Measurements from ENCODE around the gene SV2B. TPM values are rescaled to one million over a fixed set of nuclear protein-coding genes. Genes with fewer than 3 reads are reported as not detected.
A peak's percentile ranks its signal among the peaks of the same experiment; 100 is the strongest.

Gene SV2B
- total and polyA plus RNA-seq, 9 of the 15 experiments (the other 6 are each of a cell fraction or from before 2014, with no cell fraction given) = 0.01 to 0.25 (median 0.11) TPM

GRCh38 chr15:91298101-91298500 is 198.0 kb downstream of the SV2B start (continued):
- no peak for TF ChIP-seq MXD1 (CRISPR knock-in tag; IDR thresholded peaks at IDR 0.05; ENCODE audit: borderline replicate concordance, poor library complexity, severe bottlenecking)

GRCh38 chr15:91302588-91303439 is 202.8 kb downstream of the SV2B start:
- Histone ChIP-seq H3K9me3 (replicated peaks; ENCODE audit: control insufficient read depth, insufficient read depth, low read depth, low read length) (no peaks in the 10 kb centered on the region), H3K36me3 (ENCODE audit: control insufficient read depth, insufficient read depth, low read length) (no peaks in the 10 kb centered on the region), H3K4me2 (ENCODE audit: insufficient read depth, low read length) (no peak overlapping the region), H3K4me1 (replicated peaks in 1 of 2; ENCODE audit: control insufficient read depth in 2 of 2, insufficient read depth in 2 of 2, low read length in 2 of 2) (no peaks in the 10 kb centered on the region), H3K27ac (ENCODE audit: extremely low read depth, low read depth, low read length) (no peak overlapping the region), H3K9me1 (ENCODE audit: control insufficient read depth, insufficient read depth, low read length) (no peaks in the 10 kb centered on the region), H2AFZ (ENCODE audit: low read depth, low read length) (no peak overlapping the region), H3K9ac (ENCODE audit: insufficient read depth in 1 of 2, low read depth in 2 of 2, low read length in 2 of 2) (no peak overlapping the region), H3K4me3 (no peak overlapping the region), H4K20me1 (replicated peaks; ENCODE audit: control insufficient read depth, insufficient read depth, low read length) (0 out of 2 replicates have a peak, but pooled peaks cover 3% of the 10 kb centered on the region), H3K27me3 (ENCODE audit: control insufficient read depth in 2 of 2, insufficient read depth in 2 of 2, low read length in 2 of 2) (peaks cover 2 to 9% of the 10 kb centered on the region in 2 experiments; a peak in 2 of 5 replicates), H3K79me2 (ENCODE audit: control insufficient read depth, insufficient read depth, low read length) (no peaks in the 10 kb centered on the region)
- ATAC-seq (peak; percentile 85), FAIRE-seq (peak; percentile 93), DNase-seq (ENCODE audit: extremely low read depth in 1 of 4, low spot score in 3 of 4) (peak; percentile 56 to 71 (median 57))
- WGBS (ENCODE audit: insufficient coverage, low coverage, missing lambda C conversion rate) = 1% methylated on average over 11 of the region's 11 CpGs
- ChIA-PET POLR2A (interaction anchor here (1.0 to 1.2 kb wide), 2 partner anchors 10 to 219 kb away, joined by 3 to 4 read pairs; no protein-coding TSS in a partner anchor), CTCF (ENCODE audit: low intra/inter-chr PET ratio) (interaction anchor here (0.5 to 2.3 kb wide), 7 partner anchors 39 to 775 kb away, joined by 3 to 21 read pairs (median 4); partner anchors contain the start of gene SLCO3A1)
- no TSS peak for BruUV-seq (replicated peaks)
- in situ Hi-C loops (cut with MboI) (loop anchor here (5.0 kb wide), 1 partner anchor 779 kb away; no protein-coding TSS in a partner anchor), intact Hi-C loops (cut with micrococcal nuclease) (loop anchor here (1.0 to 10.0 kb wide), 4 partner anchors 219 to 780 kb away; partner anchors contain the start of gene SLCO3A1)
- TF ChIP-seq SUPT5H (IDR thresholded peaks at IDR 0.05) (no peak), ZBTB9 (CRISPR knock-in tag; IDR thresholded peaks at IDR 0.05) (no peak), REST (IDR thresholded peaks at IDR 0.05; ENCODE audit: borderline replicate concordance) (peak; percentile 90), REST (CRISPR knock-in tag; IDR thresholded peaks at IDR 0.05; ENCODE audit: low read depth) (no peak), RBM17 (IDR thresholded peaks at IDR 0.05; ENCODE audit: borderline replicate concordance, low read depth, low read length) (no peak), GABPB1 (CRISPR knock-in tag; IDR thresholded peaks at IDR 0.05) (no peak), FOXK1 (CRISPR knock-in tag; IDR thresholded peaks at IDR 0.05; ENCODE audit: borderline replicate concordance) (no peak)

Data from K562 (cell line).